ENCODE measurements around the gene CIZ1.

CIZ1 gene

DNA sequence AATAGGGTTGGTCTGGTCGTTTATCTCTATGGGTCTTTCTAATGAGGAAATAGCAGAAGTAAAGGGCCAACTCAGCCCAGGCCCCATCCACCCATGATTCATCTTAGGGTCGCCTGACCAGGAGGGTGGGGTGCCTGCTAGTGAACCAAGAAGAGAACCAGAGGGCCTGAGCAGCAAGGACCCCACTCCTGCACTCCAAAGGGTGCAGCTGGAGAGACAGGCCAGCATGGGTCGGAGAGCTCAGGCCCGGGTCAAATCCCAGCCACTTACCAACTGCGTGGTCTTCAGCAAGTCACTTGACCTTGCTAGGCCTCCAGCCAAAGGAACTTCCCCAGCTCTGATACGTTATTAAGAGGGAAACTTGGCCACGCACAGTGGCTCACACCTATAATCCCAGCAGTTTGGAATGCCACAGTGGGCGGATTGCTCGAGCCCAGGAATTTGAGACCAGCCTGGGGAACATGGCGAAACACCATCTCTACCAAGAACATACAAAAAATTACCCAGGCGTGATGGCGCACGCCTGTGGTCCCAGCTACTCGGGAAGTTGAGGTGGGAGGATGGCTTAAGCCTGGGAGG lies 27.0 kb downstream of the CIZ1 start:
- TF ChIP-seq, protein P1, sequence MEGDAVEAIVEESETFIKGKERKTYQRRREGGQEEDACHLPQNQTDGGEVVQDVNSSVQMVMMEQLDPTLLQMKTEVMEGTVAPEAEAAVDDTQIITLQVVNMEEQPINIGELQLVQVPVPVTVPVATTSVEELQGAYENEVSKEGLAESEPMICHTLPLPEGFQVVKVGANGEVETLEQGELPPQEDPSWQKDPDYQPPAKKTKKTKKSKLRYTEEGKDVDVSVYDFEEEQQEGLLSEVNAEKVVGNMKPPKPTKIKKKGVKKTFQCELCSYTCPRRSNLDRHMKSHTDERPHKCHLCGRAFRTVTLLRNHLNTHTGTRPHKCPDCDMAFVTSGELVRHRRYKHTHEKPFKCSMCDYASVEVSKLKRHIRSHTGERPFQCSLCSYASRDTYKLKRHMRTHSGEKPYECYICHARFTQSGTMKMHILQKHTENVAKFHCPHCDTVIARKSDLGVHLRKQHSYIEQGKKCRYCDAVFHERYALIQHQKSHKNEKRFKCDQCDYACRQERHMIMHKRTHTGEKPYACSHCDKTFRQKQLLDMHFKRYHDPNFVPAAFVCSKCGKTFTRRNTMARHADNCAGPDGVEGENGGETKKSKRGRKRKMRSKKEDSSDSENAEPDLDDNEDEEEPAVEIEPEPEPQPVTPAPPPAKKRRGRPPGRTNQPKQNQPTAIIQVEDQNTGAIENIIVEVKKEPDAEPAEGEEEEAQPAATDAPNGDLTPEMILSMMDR (conservative IDR thresholded peaks at IDR 0.05; ENCODE audit: low read depth, low read length): no peak
- H2AFZ ChIP-seq (ENCODE audit: low read depth): no peak overlapping the region
- no peaks in the 10 kb centered on the region for H4K20me1 ChIP-seq (ENCODE audit: insufficient read depth)
- H3K79me2 ChIP-seq (ENCODE audit: insufficient read depth, low read depth): no peaks in the 10 kb centered on the region
- peaks cover 5% of the 10 kb centered on the region for H3K4me1 ChIP-seq (ENCODE audit: low read depth, poor library complexity, severe bottlenecking)
- H3K4me3 ChIP-seq (IDR thresholded peaks at IDR 0.05; ENCODE audit: insufficient read depth, low read depth, low read length): no peak overlapping the region
- H3K27ac ChIP-seq: no peak overlapping the region
- no peak overlapping the region for H3K4me2 ChIP-seq
- H3K36me3 ChIP-seq (ENCODE audit: insufficient read depth): no peaks in the 10 kb centered on the region
- no peaks in the 10 kb centered on the region for H3K27me3 ChIP-seq (ENCODE audit: insufficient read depth, low read depth)
- no peak overlapping the region for H3K9ac ChIP-seq

- H3K4me2 ChIP-seq: no peak overlapping the region
- no peaks in the 10 kb centered on the region for H3K79me2 ChIP-seq (ENCODE audit: insufficient read depth, low read depth)
- H3K36me3 ChIP-seq (ENCODE audit: insufficient read depth): no peaks in the 10 kb centered on the region
- no peak overlapping the region for H3K4me3 ChIP-seq (IDR thresholded peaks at IDR 0.05; ENCODE audit: insufficient read depth, low read depth, low read length)
- H3K4me1 ChIP-seq (ENCODE audit: low read depth, poor library complexity, severe bottlenecking): peaks cover 5% of the 10 kb centered on the region
- TF ChIP-seq, protein P1 (conservative IDR thresholded peaks at IDR 0.05; ENCODE audit: low read depth, low read length): no peak
- H3K27ac ChIP-seq: no peak overlapping the region
- H3K9ac ChIP-seq: no peak overlapping the region
- no peak overlapping the region for H2AFZ ChIP-seq (ENCODE audit: low read depth)
- H4K20me1 ChIP-seq (ENCODE audit: insufficient read depth): no peaks in the 10 kb centered on the region
- H3K27me3 ChIP-seq (ENCODE audit: insufficient read depth, low read depth): no peaks in the 10 kb centered on the region
Observed at GRCh38 chr9:128163523-128164306, 27.7 kb downstream of the CIZ1 start.

- H2AFZ ChIP-seq (ENCODE audit: low read depth): no peak overlapping the region
- no peak overlapping the region for H3K27ac ChIP-seq
- no peaks in the 10 kb centered on the region for H4K20me1 ChIP-seq (ENCODE audit: insufficient read depth)
- TF ChIP-seq, protein P1 (conservative IDR thresholded peaks at IDR 0.05; ENCODE audit: low read depth, low read length): no peak
- H3K4me2 ChIP-seq: no peak overlapping the region
- H3K9ac ChIP-seq: no peak overlapping the region
- H3K4me3 ChIP-seq (IDR thresholded peaks at IDR 0.05; ENCODE audit: insufficient read depth, low read depth, low read length): no peak overlapping the region
- H3K4me1 ChIP-seq (ENCODE audit: low read depth, poor library complexity, severe bottlenecking): peaks cover 5% of the 10 kb centered on the region
- H3K27me3 ChIP-seq (ENCODE audit: insufficient read depth, low read depth): no peaks in the 10 kb centered on the region
- no peaks in the 10 kb centered on the region for H3K36me3 ChIP-seq (ENCODE audit: insufficient read depth)
- H3K79me2 ChIP-seq (ENCODE audit: insufficient read depth, low read depth): no peaks in the 10 kb centered on the region
Observed at GRCh38 chr9:128163027-128163515, 28.3 kb downstream of the CIZ1 start.

GRCh38 chr9:128162215-128163026 lies 29.0 kb downstream of the CIZ1 start:
- no peak overlapping the region for H3K9ac ChIP-seq
- no peaks in the 10 kb centered on the region for H3K27me3 ChIP-seq (ENCODE audit: insufficient read depth, low read depth)
- no peaks in the 10 kb centered on the region for H4K20me1 ChIP-seq (ENCODE audit: insufficient read depth)
- peaks cover 5% of the 10 kb centered on the region for H3K4me1 ChIP-seq (ENCODE audit: low read depth, poor library complexity, severe bottlenecking)
- no peak overlapping the region for H3K4me2 ChIP-seq
- TF ChIP-seq, protein P1 (conservative IDR thresholded peaks at IDR 0.05; ENCODE audit: low read depth, low read length): no peak
- H3K4me3 ChIP-seq (IDR thresholded peaks at IDR 0.05; ENCODE audit: insufficient read depth, low read depth, low read length): no peak overlapping the region
- H3K79me2 ChIP-seq (ENCODE audit: insufficient read depth, low read depth): no peaks in the 10 kb centered on the region
- no peaks in the 10 kb centered on the region for H3K36me3 ChIP-seq (ENCODE audit: insufficient read depth)
- H2AFZ ChIP-seq (ENCODE audit: low read depth): no peak overlapping the region
- H3K27ac ChIP-seq: no peak overlapping the region
